ENCODE data around the gene RPS3A. TPM values are rescaled to one million over a fixed set of nuclear protein-coding genes. Genes with fewer than 3 reads are reported as not detected.
"Not testable (repeated sequence)": the region's sequence is repeated elsewhere in the genome, so short reads cannot be mapped to it uniquely, and the experiment has no call there.

Gene RPS3A
- total RNA-seq, 1 donor = 1,904 TPM

DNA sequence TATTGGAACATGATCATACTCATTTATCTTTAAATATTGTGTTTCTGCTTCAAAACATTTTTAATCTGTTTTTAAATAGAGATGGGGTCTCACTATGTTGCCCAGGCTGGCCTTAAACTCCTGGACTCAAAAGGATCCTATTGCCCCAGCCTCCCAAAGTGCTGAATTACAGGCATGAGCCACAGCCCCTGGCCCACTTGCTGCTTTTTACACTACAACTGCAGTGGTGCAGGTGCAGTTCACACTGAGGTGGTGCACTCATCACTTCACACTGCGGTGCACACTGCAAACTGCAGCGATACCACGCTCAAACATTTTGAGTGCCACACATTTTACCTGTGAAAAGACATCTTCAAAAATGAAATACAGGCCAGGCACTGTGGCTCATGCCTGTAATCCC is 10.8 kb downstream of the RPS3A start:
- no peak overlapping the region for H3K4me3 ChIP-seq (ENCODE audit: low read depth, low read length)
- TF ChIP-seq, protein P1, sequence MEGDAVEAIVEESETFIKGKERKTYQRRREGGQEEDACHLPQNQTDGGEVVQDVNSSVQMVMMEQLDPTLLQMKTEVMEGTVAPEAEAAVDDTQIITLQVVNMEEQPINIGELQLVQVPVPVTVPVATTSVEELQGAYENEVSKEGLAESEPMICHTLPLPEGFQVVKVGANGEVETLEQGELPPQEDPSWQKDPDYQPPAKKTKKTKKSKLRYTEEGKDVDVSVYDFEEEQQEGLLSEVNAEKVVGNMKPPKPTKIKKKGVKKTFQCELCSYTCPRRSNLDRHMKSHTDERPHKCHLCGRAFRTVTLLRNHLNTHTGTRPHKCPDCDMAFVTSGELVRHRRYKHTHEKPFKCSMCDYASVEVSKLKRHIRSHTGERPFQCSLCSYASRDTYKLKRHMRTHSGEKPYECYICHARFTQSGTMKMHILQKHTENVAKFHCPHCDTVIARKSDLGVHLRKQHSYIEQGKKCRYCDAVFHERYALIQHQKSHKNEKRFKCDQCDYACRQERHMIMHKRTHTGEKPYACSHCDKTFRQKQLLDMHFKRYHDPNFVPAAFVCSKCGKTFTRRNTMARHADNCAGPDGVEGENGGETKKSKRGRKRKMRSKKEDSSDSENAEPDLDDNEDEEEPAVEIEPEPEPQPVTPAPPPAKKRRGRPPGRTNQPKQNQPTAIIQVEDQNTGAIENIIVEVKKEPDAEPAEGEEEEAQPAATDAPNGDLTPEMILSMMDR (IDR thresholded peaks at IDR 0.05; ENCODE audit: insufficient read depth, low read depth, low read length) = no peak

GRCh38 chr4:151114338-151114737 is 14.9 kb downstream of the RPS3A start:
- no peak overlapping the region for H3K4me3 ChIP-seq (ENCODE audit: low read depth, low read length)
- no peak for DNase-seq (ENCODE audit: low read depth)
- TF ChIP-seq, protein P1 (IDR thresholded peaks at IDR 0.05; ENCODE audit: insufficient read depth, low read depth, low read length) = no peak

More for the DNA sequence above, 10.8 kb downstream of the RPS3A start:
- no peak for DNase-seq (ENCODE audit: low read depth)

- H3K4me3 ChIP-seq (ENCODE audit: low read depth, low read length) = no peak overlapping the region
- peak; percentile 16 for DNase-seq (ENCODE audit: low read depth)
- TF ChIP-seq, protein P1 (IDR thresholded peaks at IDR 0.05; ENCODE audit: insufficient read depth, low read depth, low read length) = no peak
Measured at GRCh38 chr4:151114986-151115385, 15.6 kb downstream of the RPS3A start.

- peak; percentile 75 for DNase-seq (ENCODE audit: low read depth)
- H3K4me3 ChIP-seq (ENCODE audit: low read depth, low read length) = no peak overlapping the region
- TF ChIP-seq, protein P1 (IDR thresholded peaks at IDR 0.05; ENCODE audit: insufficient read depth, low read depth, low read length) = peak; percentile 77
Measured at GRCh38 chr4:151117371-151117962, 18.0 kb downstream of the RPS3A start.

DNA sequence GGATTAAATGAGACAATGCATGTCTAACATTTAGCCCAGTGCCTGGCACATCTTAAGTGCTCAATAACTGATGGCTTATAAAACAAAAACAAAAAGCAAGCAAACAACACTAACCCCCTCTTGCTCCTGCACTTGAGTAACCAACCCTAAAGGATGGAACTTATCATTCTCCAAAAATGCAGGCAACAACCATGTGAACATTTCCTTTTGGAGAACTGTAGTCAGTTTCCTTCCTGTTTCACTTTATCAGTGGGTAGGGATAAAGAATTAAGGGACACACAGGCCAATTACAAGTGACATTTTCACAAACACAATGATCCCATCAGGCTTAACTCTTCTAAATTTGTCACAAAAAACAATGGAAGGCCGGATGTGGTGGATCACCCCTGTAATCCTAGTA is 30.4 kb downstream of the RPS3A start:
- TF ChIP-seq, protein P1 (IDR thresholded peaks at IDR 0.05; ENCODE audit: insufficient read depth, low read depth, low read length) = no peak
- H3K4me3 ChIP-seq (ENCODE audit: low read depth, low read length) = no peak overlapping the region
- no peak for DNase-seq (ENCODE audit: low read depth)

DNA sequence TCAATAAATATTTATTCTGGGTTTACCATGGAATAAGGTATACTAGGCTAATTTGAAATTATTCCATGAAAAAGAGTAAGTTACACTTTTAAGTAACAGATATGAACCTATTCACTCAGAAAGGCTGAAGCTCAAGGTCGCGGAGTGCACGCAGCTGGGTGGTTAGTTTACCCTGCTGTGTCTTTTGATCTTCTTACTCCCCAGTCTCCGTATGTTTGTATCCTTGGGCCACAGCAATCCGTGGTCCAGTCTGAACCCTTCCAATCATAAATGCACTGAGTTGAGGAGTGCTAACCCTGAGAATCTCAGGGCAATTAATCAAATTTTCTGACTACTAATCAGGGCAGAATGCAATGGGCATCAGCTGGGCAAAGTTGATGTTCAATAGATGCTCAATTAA is 33.9 kb downstream of the RPS3A start:
- no peak for DNase-seq (ENCODE audit: low read depth)
- H3K4me3 ChIP-seq (ENCODE audit: low read depth, low read length) = no peak overlapping the region
- TF ChIP-seq, protein P1 (IDR thresholded peaks at IDR 0.05; ENCODE audit: insufficient read depth, low read depth, low read length) = no peak

DNA sequence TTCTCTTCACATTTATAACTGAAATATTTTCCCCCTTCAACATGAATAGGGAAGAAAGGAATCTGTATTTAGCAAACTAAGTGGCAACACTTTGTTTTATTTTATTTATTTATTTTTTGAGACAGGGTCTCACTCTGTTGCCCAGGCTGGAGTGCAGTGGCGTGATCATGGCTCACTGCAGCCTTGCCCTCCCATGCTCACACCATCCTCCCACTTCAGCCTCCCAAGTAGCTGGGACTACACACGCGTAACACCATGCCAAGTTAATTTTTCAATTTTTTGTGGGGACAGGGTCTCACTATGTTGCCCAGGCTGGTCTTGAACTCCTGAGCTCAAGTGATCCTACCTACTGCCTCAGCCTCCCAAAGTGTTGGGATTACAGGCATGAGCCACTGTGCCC is 36.6 kb downstream of the RPS3A start:
- DNase-seq (ENCODE audit: low read depth); H3K4me3 ChIP-seq (ENCODE audit: low read depth, low read length): not testable (repeated sequence)

Measured in fibroblast of villous mesenchyme (primary cell).